ENCODE data around the gene DUSP10. TPM values are rescaled to one million over a fixed set of nuclear protein-coding genes. Genes with fewer than 3 reads are reported as not detected.
A peak's percentile ranks its signal among the peaks of the same experiment; 100 is the strongest.

Gene DUSP10
- total and polyA plus RNA-seq, 2 experiments from 2014 or later, result 13.8 to 25.4 TPM

DNA sequence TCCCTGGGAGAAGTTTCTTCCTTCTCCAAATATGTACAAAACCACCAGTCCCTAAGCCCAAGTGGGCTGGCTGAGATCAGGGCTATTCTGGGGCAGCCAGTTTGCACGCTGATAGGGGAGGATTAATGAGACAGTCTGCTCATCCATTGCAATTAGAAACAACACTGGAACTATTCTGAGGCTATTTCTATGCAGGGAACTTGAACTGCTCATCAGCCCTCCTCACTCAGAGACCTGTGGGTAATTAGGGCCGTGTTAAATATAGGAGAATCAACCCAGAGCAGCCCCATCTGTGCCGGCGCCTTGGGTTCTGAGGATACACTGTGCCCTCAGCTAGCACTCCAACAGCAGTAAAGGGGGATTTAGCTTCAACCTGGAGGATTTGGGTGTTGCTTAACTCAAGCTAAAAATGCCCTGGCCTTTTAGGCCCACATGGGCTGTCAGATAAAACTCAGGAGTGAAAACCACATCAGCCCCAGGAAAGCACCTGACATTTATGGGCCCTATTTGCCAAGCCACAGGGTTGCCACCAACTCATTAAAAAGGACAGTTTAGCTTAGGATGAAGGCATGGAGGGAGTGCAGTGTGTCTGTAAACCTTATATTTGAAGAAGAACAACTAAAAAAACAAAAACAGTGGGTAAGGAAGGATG lies 53.9 kb downstream of the DUSP10 start:
- Histone ChIP-seq H3K27ac (peak overlapping the region; percentile 93), H3K27me3 (no peaks in the 10 kb centered on the region), H3K4me3 (no peak overlapping the region), H3K4me1 (ENCODE audit: low read depth) (peaks cover 18% of the 10 kb centered on the region), H3K36me3 (no peaks in the 10 kb centered on the region), H3K9me3 (ENCODE audit: low read depth) (no peaks in the 10 kb centered on the region)
- TF ChIP-seq, protein P1, sequence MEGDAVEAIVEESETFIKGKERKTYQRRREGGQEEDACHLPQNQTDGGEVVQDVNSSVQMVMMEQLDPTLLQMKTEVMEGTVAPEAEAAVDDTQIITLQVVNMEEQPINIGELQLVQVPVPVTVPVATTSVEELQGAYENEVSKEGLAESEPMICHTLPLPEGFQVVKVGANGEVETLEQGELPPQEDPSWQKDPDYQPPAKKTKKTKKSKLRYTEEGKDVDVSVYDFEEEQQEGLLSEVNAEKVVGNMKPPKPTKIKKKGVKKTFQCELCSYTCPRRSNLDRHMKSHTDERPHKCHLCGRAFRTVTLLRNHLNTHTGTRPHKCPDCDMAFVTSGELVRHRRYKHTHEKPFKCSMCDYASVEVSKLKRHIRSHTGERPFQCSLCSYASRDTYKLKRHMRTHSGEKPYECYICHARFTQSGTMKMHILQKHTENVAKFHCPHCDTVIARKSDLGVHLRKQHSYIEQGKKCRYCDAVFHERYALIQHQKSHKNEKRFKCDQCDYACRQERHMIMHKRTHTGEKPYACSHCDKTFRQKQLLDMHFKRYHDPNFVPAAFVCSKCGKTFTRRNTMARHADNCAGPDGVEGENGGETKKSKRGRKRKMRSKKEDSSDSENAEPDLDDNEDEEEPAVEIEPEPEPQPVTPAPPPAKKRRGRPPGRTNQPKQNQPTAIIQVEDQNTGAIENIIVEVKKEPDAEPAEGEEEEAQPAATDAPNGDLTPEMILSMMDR (IDR thresholded peaks at IDR 0.05; ENCODE audit: low read depth, low read length), result no peak
- DNase-seq (ENCODE audit: low read depth in 1 of 2, low spot score in 1 of 2), result peak in 1 of 2 donors; percentile 68

DNA sequence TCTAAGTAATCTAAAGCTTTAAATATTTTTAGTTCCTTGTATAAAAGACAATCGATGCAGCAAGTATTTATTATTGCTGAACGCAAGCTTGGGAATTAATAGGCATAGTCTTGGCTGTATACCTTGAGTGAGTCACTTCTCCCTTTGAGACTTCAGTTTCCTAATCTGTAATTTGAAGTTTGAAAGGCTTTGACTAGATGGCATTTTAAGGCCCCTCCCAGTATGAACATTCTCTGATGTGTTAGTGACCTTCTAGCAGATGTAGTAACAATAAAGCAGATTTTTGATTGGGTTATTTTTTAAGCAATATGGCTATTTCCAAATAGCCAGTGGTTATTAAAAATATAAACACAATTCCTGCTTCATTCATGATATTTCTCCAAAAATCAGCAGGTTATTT lies 58.2 kb downstream of the DUSP10 start:
- TF ChIP-seq, protein P1 (IDR thresholded peaks at IDR 0.05; ENCODE audit: low read depth, low read length), result no peak
- Histone ChIP-seq H3K9me3 (ENCODE audit: low read depth) (no peaks in the 10 kb centered on the region), H3K4me3 (no peak overlapping the region), H3K27ac (no peak overlapping the region), H3K4me1 (ENCODE audit: low read depth) (peaks cover 18% of the 10 kb centered on the region), H3K36me3 (no peaks in the 10 kb centered on the region), H3K27me3 (no peaks in the 10 kb centered on the region)
- no peak for DNase-seq (ENCODE audit: low read depth in 1 of 2, low spot score in 1 of 2)

DNA sequence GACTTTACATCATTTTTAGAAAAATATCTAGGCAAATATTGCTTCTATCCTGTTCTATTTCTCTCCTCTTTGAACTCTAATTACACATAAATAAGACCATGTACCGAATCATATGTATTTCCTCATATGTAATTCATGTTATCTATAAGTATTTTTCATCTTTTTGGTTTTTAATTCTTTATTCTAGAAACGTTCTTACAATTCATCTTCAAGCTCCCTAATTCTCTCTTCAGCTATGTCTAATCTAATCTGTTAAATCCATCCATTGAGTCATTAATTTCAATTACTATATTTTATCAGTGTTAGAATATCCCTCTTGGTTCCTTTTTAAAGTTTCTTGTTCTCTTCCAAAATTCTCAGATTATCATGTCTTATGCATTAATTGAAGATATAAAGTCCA lies 61.8 kb downstream of the DUSP10 start:
- no peak overlapping the region for H3K4me3 ChIP-seq
- H3K27me3 ChIP-seq, result no peaks in the 10 kb centered on the region
- no peaks in the 10 kb centered on the region for H3K4me1 ChIP-seq (ENCODE audit: low read depth)
- H3K36me3 ChIP-seq, result no peaks in the 10 kb centered on the region
- TF ChIP-seq, protein P1 (IDR thresholded peaks at IDR 0.05; ENCODE audit: low read depth, low read length), result no peak
- no peaks in the 10 kb centered on the region for H3K9me3 ChIP-seq (ENCODE audit: low read depth)
- H3K27ac ChIP-seq, result no peak overlapping the region
- DNase-seq (ENCODE audit: low read depth in 1 of 2, low spot score in 1 of 2), result no peak

DNA sequence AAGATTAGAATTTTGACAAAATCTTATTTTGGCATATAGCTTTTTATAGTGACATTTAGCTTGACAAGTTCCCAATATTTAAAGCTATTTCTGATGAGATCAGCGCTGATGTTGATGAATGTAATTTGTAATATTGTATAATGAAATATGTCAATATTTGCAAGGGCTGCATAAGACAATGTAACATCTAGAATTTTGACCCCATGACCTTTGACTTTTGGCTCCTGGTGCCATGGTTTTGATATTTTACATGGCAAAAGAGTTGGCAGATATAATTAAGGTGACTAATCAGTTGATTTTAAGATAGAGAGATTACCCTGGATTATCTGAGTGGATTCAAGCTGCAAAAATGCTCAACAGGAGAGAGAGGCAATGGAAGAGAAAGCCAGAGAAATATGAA lies 63.9 kb downstream of the DUSP10 start:
- H3K27me3 ChIP-seq, result no peaks in the 10 kb centered on the region
- H3K4me3 ChIP-seq, result no peak overlapping the region
- H3K9me3 ChIP-seq (ENCODE audit: low read depth), result no peaks in the 10 kb centered on the region
- TF ChIP-seq, protein P1 (IDR thresholded peaks at IDR 0.05; ENCODE audit: low read depth, low read length), result no peak
- no peaks in the 10 kb centered on the region for H3K36me3 ChIP-seq
- no peak for DNase-seq (ENCODE audit: low read depth in 1 of 2, low spot score in 1 of 2)
- H3K4me1 ChIP-seq (ENCODE audit: low read depth), result no peaks in the 10 kb centered on the region
- H3K27ac ChIP-seq, result no peak overlapping the region

DNA sequence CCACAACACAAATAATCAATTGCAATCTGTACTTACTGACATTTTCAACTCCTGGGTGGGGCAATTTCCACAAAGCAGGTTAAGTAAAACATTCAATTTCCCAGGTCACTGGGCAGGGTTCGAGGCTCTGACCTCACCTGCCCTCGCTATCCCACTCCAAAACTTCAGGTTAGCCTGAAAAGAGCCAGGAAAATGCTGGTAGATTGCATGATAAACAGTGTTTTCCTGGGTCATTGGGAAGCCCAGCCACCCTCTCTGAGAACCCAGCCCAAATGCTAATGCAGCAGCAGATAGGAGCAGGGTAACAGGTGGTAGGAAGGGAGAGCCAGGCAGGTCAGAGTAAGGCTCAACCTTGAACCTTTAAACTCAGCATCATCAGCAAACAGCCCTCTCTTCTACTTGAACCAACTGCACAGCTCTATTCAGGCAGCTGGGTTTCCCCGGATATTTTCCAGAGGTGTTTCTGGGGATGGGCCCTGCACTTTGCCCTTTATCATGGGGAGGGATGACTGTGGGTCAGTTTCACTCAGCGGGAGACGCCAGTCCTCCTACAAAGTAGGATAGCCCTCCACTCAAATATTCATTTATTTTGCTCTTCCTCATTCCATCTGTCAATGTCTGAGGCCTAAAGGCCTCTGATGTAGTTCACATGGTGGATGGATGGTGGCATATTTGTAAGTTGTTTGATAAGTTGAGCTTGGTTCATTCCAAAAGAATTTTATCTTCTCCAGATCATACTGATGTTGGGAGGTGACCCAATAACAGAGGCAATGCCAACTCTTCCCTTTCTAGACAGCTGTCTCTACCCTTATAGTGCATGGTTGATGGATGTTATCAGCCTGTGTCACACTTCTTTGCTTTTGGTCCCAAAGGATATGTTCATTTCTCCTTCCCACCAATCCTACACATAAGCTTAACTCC lies 65.7 kb downstream of the DUSP10 start:
- Histone ChIP-seq H3K27me3 (no peaks in the 10 kb centered on the region), H3K4me1 (ENCODE audit: low read depth) (no peaks in the 10 kb centered on the region), H3K9me3 (ENCODE audit: low read depth) (no peaks in the 10 kb centered on the region), H3K4me3 (no peak overlapping the region), H3K27ac (no peak overlapping the region), H3K36me3 (no peaks in the 10 kb centered on the region)
- no peak for DNase-seq (ENCODE audit: low read depth in 1 of 2, low spot score in 1 of 2)
- TF ChIP-seq, protein P1 (IDR thresholded peaks at IDR 0.05; ENCODE audit: low read depth, low read length), result no peak
